Rectal smooth muscle tissue (tissue), 1 donor: ENCODE measurements around the gene ZMYND10.

ENCODE experiments used
- H3K27ac ChIP-seq: one replicate; pipeline ENCODE4 v1.7.0; 2013; ENCODE audit warnings: low read depth, low read length, inconsistent platforms
- H3K27me3 ChIP-seq: one replicate; pipeline ENCODE4 v1.7.0; 2013; ENCODE audit warnings: low read length; ENCODE audit not compliant: control insufficient read depth, insufficient read depth
- H3K36me3 ChIP-seq: one replicate; pipeline ENCODE4 v1.7.0; 2013; ENCODE audit warnings: low read length; ENCODE audit not compliant: control insufficient read depth, insufficient read depth
- H3K4me1 ChIP-seq: one replicate; pipeline ENCODE4 v1.7.0; 2013; ENCODE audit warnings: low read length; ENCODE audit not compliant: control insufficient read depth, insufficient read depth
- H3K4me3 ChIP-seq: one replicate; pipeline ENCODE4 v1.7.0; 2013; ENCODE audit warnings: low read length
- H3K9ac ChIP-seq: one replicate; pipeline ENCODE4 v1.7.0; 2013; ENCODE audit warnings: low read length

The ZMYND10 gene

GRCh38 chr3:50352781-50353180 lies 7.2 kb upstream of the ZMYND10 start:
- no peaks in the 10 kb centered on the region for H3K27me3 ChIP-seq
- H3K4me3 ChIP-seq = no peak overlapping the region
- peaks cover 34% of the 10 kb centered on the region for H3K4me1 ChIP-seq
- H3K36me3 ChIP-seq = peaks cover 29% of the 10 kb centered on the region
- H3K9ac ChIP-seq = no peak overlapping the region
- no peak overlapping the region for H3K27ac ChIP-seq

GRCh38 chr3:50351323-50351697 lies 5.8 kb upstream of the ZMYND10 start:
- no peak overlapping the region for H3K27ac ChIP-seq
- peak overlapping the region; percentile 90 for H3K4me3 ChIP-seq
- H3K4me1 ChIP-seq = peaks cover 20% of the 10 kb centered on the region
- peak overlapping the region; percentile 1 for H3K9ac ChIP-seq
- no peaks in the 10 kb centered on the region for H3K27me3 ChIP-seq
- H3K36me3 ChIP-seq = peaks cover 29% of the 10 kb centered on the region

GRCh38 chr3:50350527-50351322 lies 5.2 kb upstream of the ZMYND10 start, which contains the start of the genes CYB561D2 and NPRL2:
TSS of gene CYB561D2 (plus strand) at chr3:50350862. CDS start at chr3:50351434, 572 bp downstream.
TSS of gene NPRL2 (minus strand) at chr3:50350775. CDS start at chr3:50350652, 123 bp downstream.
- peaks cover 15% of the 10 kb centered on the region for H3K4me1 ChIP-seq

GRCh38 chr3:50350213-50350526 lies 4.6 kb upstream of the ZMYND10 start:
- H3K4me1 ChIP-seq = peaks cover 15% of the 10 kb centered on the region

More at GRCh38 chr3:50350527-50351322, 5.2 kb upstream of the ZMYND10 start, which contains the start of the genes CYB561D2 and NPRL2:
- Histone ChIP-seq H3K27ac (peak within 1 kb of the TSS; percentile 93), H3K36me3 (peaks cover 29% of the 10 kb centered on the region), H3K9ac (peak within 1 kb of the TSS; percentile 81), H3K27me3 (no peaks in the 10 kb centered on the region), H3K4me3 (peak within 1 kb of the TSS; percentile 90)

GRCh38 chr3:50347187-50347813 lies 1.8 kb upstream of the ZMYND10 start:
- Histone ChIP-seq H3K27ac (no peak overlapping the region), H3K4me1 (peaks cover 15% of the 10 kb centered on the region), H3K36me3 (peaks cover 11% of the 10 kb centered on the region), H3K4me3 (no peak overlapping the region), H3K27me3 (no peaks in the 10 kb centered on the region), H3K9ac (no peak overlapping the region)

More at GRCh38 chr3:50350213-50350526, 4.6 kb upstream of the ZMYND10 start:
- Histone ChIP-seq H3K9ac (peak overlapping the region; percentile 12), H3K27ac (peak overlapping the region; percentile 93), H3K36me3 (peaks cover 24% of the 10 kb centered on the region), H3K4me3 (peak overlapping the region; percentile 90), H3K27me3 (no peaks in the 10 kb centered on the region)

- H3K27me3 ChIP-seq = no peaks in the 10 kb centered on the region
- peaks cover 9% of the 10 kb centered on the region for H3K4me1 ChIP-seq
- H3K27ac ChIP-seq = no peak overlapping the region
- no peak overlapping the region for H3K9ac ChIP-seq
- peaks cover 11% of the 10 kb centered on the region for H3K36me3 ChIP-seq
- H3K4me3 ChIP-seq = peak overlapping the region; percentile 62
These were observed 524 bp downstream of the ZMYND10 start for GRCh38 chr3:50345008-50345407.

- H3K9ac ChIP-seq = no peak overlapping the region
- H3K4me3 ChIP-seq = no peak overlapping the region
- H3K27ac ChIP-seq = no peak overlapping the region
- H3K4me1 ChIP-seq = peaks cover 4% of the 10 kb centered on the region
- no peaks in the 10 kb centered on the region for H3K27me3 ChIP-seq
- peaks cover 2% of the 10 kb centered on the region for H3K36me3 ChIP-seq
These were observed 2.5 kb downstream of the ZMYND10 start for GRCh38 chr3:50342813-50343633.

GRCh38 chr3:50341996-50342650 lies 3.4 kb downstream of the ZMYND10 start:
- Histone ChIP-seq H3K4me3 (no peak overlapping the region), H3K27me3 (no peaks in the 10 kb centered on the region), H3K36me3 (no peaks in the 10 kb centered on the region), H3K9ac (no peak overlapping the region), H3K27ac (no peak overlapping the region), H3K4me1 (peaks cover 4% of the 10 kb centered on the region)

- Histone ChIP-seq H3K9ac (no peak overlapping the region), H3K4me1 (peaks cover 4% of the 10 kb centered on the region), H3K27ac (no peak overlapping the region), H3K4me3 (peak overlapping the region; percentile 76), H3K36me3 (no peaks in the 10 kb centered on the region), H3K27me3 (no peaks in the 10 kb centered on the region)
These were observed 4.0 kb downstream of the ZMYND10 start for GRCh38 chr3:50341537-50341936.

- Histone ChIP-seq H3K27me3 (no peaks in the 10 kb centered on the region), H3K4me1 (peaks cover 7% of the 10 kb centered on the region), H3K9ac (peak within 1 kb of the TSS; percentile 69), H3K27ac (peak within 1 kb of the TSS; percentile 67), H3K36me3 (no peaks in the 10 kb centered on the region), H3K4me3 (peak within 1 kb of the TSS; percentile 76)
These were observed 4.8 kb downstream of the ZMYND10 start, which contains the start of gene RASSF1 for GRCh38 chr3:50340448-50341329. TSS of gene RASSF1 (minus strand) at chr3:50340836. CDS start at chr3:50340805, 31 bp downstream.

- Histone ChIP-seq H3K36me3 (no peaks in the 10 kb centered on the region), H3K4me3 (peak overlapping the region; percentile 76), H3K9ac (peak overlapping the region; percentile 69), H3K4me1 (peaks cover 7% of the 10 kb centered on the region), H3K27me3 (no peaks in the 10 kb centered on the region), H3K27ac (peak overlapping the region; percentile 67)
These were observed 5.4 kb downstream of the ZMYND10 start for GRCh38 chr3:50340147-50340447.
